ENCODE data around the gene RPL36. TPM values are rescaled to one million over a fixed set of nuclear protein-coding genes. Genes with fewer than 3 reads are reported as not detected.

RPL36 gene
- total RNA-seq, 1 donor from 2014 or later, result 566 TPM

DNA sequence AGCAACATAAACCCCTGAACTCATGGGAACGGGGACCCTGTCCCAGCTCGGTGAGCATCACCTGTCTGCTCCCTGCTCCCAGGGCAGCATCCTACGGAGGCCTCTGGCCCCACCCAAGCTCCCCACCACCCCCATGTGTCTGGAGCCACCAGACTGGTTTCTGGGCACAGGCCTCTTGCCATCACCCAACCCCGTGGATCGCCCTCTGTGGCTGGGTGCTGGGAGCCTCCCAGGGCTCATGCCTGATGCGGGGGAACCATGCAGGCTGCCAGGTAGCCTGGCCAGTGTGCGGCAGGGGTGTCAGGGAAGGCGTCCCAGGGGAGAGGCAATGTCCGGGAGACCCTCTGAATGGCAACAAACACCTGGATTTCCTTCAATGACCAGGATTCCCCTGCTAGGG lies 12.5 kb upstream of the RPL36 start:
- intact Hi-C loops (cut with DNase I), result no loop called here
- no peak for DNase-seq

DNA sequence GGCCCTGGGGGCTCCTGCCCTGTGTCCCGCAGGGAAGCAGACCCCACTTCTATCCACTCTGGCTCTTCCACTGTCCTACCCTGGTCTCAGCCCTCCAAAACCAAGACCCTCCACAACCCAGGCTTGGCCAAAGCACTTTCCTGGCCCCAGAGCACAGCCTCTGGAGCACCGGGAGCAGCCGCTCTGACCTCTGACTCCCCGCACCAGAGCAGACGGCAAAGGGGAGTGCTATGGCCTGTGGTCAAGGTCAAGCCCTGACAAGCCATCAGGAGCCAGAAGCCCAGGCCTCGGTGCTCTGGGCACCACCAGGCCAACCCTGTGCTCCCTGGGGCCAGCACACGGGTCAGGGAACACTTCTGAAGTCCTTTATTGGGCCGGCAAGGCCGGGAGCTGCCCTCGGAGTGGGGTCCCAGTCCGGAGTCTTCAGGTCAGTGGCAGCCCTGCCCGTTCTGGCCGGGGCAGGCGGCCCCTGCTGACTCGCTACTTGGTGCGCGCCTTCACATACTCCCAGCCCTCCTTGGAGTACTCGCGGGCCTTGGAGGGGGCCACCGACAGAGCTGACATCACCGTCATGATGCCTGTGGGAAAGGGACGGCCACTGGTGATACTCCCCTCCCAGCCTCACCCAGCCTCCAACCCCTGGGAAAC lies 11.9 kb upstream of the RPL36 start:
- TF ChIP-seq, protein P1, sequence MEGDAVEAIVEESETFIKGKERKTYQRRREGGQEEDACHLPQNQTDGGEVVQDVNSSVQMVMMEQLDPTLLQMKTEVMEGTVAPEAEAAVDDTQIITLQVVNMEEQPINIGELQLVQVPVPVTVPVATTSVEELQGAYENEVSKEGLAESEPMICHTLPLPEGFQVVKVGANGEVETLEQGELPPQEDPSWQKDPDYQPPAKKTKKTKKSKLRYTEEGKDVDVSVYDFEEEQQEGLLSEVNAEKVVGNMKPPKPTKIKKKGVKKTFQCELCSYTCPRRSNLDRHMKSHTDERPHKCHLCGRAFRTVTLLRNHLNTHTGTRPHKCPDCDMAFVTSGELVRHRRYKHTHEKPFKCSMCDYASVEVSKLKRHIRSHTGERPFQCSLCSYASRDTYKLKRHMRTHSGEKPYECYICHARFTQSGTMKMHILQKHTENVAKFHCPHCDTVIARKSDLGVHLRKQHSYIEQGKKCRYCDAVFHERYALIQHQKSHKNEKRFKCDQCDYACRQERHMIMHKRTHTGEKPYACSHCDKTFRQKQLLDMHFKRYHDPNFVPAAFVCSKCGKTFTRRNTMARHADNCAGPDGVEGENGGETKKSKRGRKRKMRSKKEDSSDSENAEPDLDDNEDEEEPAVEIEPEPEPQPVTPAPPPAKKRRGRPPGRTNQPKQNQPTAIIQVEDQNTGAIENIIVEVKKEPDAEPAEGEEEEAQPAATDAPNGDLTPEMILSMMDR (IDR thresholded peaks at IDR 0.05), result no peak
- ATAC-seq, result no peak
- H3K27ac ChIP-seq, result no peak overlapping the region
- no peaks in the 10 kb centered on the region for H3K9me3 ChIP-seq
- no peak overlapping the region for H3K4me3 ChIP-seq
- intact Hi-C loops (cut with DNase I), result no loop called here
- H3K36me3 ChIP-seq, result peaks cover 17% of the 10 kb centered on the region
- H3K27me3 ChIP-seq (ENCODE audit: low read depth), result no peaks in the 10 kb centered on the region
- H3K4me1 ChIP-seq, result peaks cover 16% of the 10 kb centered on the region
- no peak for DNase-seq

More for the DNA sequence above, 12.5 kb upstream of the RPL36 start:
- TF ChIP-seq, protein P1 (IDR thresholded peaks at IDR 0.05), result no peak
- no peak for ATAC-seq
- peaks cover 17% of the 10 kb centered on the region for H3K36me3 ChIP-seq
- no peak overlapping the region for H3K27ac ChIP-seq
- H3K27me3 ChIP-seq (ENCODE audit: low read depth), result no peaks in the 10 kb centered on the region
- peaks cover 16% of the 10 kb centered on the region for H3K4me1 ChIP-seq
- H3K9me3 ChIP-seq, result no peaks in the 10 kb centered on the region
- no peak overlapping the region for H3K4me3 ChIP-seq

DNA sequence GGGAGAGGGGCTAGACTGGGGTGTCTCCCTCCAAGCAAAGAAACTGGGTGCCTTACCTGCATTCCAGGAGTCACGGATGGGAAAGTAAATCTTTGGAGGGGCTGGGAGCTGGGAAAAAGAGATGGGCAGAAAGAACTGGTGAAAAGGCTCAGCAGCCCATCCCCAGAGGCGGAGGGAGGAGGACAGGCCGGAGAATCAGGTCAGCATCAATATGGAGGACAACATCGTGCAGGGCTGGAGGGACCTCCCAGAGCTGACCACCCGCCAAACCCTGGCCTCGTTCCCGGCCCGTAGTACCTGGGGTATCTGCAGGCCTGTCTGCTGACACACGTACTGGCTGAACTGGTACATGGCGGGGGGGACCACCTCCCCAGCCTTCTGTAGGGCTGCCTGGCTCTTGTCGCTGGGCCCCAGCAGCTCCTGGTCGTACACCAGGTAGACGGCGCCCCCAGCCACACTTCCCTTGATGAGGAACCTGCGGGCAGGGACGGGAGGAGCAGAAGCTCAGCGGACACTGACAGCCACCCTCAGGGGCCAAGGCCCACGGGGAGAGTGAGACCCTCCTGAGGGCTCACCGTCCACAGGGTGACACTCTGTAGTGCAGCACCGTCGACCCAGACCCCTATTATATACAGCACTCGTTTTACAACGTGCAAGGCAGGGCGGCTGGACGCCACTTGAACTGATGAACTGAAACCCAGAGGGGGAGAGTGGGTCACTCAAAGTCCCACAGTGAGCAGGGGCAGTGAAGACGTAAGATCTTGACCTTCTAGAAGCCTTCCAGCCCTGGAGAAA lies 10.6 kb upstream of the RPL36 start:
- H3K9me3 ChIP-seq, result no peaks in the 10 kb centered on the region
- H3K36me3 ChIP-seq, result peaks cover 17% of the 10 kb centered on the region
- H3K27ac ChIP-seq, result peak overlapping the region; percentile 93
- peaks cover 16% of the 10 kb centered on the region for H3K4me1 ChIP-seq
- DNase-seq, result peak; percentile 58
- no peaks in the 10 kb centered on the region for H3K27me3 ChIP-seq (ENCODE audit: low read depth)
- no peak for ATAC-seq
- intact Hi-C loops (cut with DNase I), result no loop called here
- TF ChIP-seq, protein P1 (IDR thresholded peaks at IDR 0.05), result no peak
- peak overlapping the region; percentile 96 for H3K4me3 ChIP-seq

DNA sequence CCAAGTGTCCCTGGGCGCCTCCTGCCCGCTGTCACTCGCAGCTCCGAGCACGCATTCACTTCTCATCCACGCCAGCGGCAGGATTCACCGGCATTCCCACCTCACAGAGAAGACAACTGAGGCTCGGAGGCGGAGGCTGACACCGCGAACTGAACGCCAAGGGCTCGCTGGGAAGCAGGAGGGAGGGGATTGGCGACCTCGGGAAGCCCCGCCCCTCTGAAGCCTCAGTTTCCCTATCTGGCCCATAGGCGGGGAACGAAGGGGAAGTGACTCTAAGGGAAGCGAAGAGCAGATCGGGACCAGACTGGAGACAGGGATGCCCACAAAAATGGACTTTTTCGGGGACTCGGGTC lies 10.0 kb upstream of the RPL36 start:
- DNase-seq (peak; percentile 68), ATAC-seq (peak in 1 of 2 donors; percentile 5)
- intact Hi-C loops (cut with DNase I), result no loop called here
- H3K27me3 ChIP-seq (ENCODE audit: low read depth), result no peaks in the 10 kb centered on the region
- peak overlapping the region; percentile 93 for H3K27ac ChIP-seq
- peak overlapping the region; percentile 96 for H3K4me3 ChIP-seq
- H3K9me3 ChIP-seq, result no peaks in the 10 kb centered on the region
- peaks cover 17% of the 10 kb centered on the region for H3K36me3 ChIP-seq
- peaks cover 16% of the 10 kb centered on the region for H3K4me1 ChIP-seq
- TF ChIP-seq, protein P1 (IDR thresholded peaks at IDR 0.05), result no peak

DNA sequence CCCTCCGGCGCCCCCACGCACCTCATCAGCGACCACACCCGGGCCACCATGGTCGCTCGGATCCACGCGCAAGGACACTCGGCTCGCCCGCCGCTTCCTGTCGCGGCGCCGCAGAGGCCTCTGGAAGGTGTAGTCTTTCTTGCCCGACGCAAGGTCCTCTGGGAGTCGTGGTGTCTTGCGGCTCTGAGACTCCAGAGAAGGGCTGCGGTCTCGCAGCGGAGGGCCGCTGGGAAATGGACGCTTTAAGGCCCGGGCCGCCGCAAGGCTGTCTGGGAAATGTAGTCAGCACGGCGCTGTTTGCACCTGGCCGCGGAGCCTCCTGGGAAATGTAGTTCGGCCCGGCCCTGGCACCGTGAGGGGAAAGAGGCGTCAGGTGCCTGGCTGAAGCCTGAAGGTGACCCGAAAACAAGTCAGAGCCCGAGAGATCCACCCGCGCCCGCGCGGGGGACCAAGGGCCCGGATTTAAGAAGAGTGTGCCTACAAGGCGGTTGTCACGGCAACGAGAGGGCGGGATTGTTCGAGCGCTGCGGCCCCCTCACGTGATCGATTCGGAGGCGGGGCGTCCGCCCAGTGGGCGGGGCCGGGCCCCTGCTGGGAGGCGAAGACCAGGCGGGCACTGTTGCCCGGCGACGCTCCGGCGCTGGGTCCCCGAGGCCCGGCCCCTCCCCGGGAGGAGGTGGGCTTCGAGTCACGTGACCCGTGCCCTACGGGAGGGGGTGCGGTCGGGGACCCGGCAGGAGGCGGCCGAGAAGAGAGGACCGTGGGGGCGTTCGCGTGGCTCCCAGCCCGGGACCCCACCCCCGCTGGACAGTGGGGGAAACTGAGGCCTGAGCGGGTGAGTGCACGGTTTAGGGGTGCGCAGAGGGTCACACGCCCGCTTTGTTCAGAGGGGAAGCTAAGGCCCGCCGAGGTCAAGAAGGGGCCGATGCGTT lies 9.4 kb upstream of the RPL36 start, which contains the start of the genes HSD11B1L and MICOS13:
HSD11B1L (plus strand) TSS at position 591 of the 932 bp plus-strand sequence. CDS start 3,806 bp downstream, outside the sequence.
MICOS13 (minus strand) TSS at position 80 of the 932 bp plus-strand sequence; CDS start at position 50, 30 bp downstream.
- peaks cover 16% of the 10 kb centered on the region for H3K4me1 ChIP-seq
- H3K4me3 ChIP-seq, result peak within 1 kb of the TSS; percentile 96
- no peaks in the 10 kb centered on the region for H3K9me3 ChIP-seq
- DNase-seq (peak; percentile 100), ATAC-seq (peak; percentile 97)
- H3K36me3 ChIP-seq, result peaks cover 17% of the 10 kb centered on the region
- H3K27me3 ChIP-seq (ENCODE audit: low read depth), result no peaks in the 10 kb centered on the region
- TF ChIP-seq, protein P1 (IDR thresholded peaks at IDR 0.05), result no peak
- H3K27ac ChIP-seq, result peak within 1 kb of the TSS; percentile 93
- intact Hi-C loops (cut with DNase I), result no loop called here

Data from lower lobe of right lung (tissue), 2 donors.